HG02623 (cell line): ENCODE measurements around the gene XPNPEP1.

Source experiments
- ATAC-seq: cut with Tn5 transposase; IDR thresholded peaks from one replicate; pipeline ENCODE4 v1.9.1; 2021; ENCODE audit warnings: moderate library complexity; ENCODE audit not compliant: unreplicated experiment

XPNPEP1 gene

DNA sequence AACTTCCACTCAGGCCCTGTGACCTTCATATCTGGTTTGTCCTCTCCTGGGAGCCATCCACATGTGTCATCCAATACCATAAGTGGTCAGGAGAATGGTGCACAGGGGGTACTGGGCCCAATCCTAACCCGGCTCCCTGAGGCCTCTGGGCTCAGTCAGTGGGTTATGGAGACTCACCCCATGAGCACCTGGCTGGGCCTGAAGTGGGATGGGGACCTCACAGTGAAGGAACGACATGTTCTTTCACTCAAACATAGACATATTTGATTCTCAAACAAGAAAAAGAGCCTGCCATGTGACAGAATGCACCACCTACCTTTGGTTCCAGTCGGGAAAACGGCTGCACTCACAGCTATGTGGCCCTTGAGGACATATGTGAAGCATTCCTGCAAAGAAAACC lies 51.8 kb downstream of the XPNPEP1 start:
- ATAC-seq: no peak

DNA sequence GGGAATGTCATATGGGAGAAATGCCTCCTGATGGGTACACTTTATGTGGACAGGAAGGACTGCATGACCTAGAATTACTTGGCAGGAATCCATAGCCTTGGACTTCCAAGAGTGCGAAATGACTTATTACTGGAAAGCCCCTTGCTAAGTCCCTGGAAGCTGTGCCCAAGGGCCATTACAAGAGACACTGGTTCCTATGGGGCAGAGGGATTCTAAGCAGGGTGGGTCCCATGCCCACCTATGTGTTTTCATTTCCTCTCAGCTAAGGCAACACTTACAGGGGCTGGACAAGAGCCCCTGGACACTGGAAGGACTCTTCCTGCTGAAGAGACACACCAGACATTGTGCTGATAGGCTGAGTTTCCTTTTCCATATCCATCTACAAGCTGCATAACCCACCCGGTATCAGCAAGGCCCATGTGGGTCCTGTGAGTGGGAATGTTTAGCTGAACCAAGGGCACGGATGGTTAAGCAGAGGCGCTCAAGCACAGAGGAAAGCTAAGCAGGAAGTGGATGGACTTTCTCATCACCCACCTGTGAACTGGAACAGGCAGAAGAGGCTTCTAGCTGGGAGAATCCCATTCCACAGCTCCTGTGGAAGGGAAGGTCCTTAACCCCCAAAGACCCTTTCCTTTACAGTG lies 56.2 kb downstream of the XPNPEP1 start:
- ATAC-seq: no peak

DNA sequence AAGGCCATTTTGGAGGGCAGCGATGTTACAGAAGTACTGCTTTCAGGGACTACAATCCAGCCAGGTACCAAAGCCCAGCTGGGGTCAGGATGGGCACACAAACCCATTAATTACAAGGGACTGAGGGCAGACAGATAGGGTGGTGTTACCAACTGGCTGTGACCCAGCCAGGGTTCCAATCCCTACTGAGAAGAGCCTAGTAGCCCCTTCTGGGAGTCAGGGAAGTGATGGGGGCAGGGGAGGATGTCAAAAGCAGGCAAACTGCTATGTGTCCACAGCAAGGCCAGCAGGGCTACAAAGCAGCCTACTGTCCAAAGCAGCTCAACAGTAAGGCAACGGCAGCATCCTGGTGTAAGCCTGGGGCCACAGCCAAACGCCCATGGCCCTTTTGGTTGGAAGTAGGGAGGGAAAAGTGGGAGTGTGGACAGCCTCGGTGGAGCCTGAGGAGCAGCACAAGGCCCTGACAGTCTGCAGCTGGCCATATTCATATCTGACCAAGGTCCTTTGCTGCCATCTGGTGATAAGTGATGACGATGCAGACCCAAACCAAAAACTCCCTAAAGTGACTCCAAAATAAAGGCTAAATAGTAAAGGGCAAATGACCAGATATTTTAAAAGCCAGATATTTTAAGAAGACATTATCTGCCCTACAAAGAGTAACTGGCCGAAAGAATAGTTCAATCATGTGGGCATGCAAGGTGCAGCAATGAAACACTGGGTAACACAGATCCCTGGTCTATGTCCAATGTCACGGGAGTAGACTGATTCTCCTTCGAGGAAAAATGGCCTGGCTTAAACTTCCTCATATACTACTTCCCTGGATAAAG lies 56.9 kb downstream of the XPNPEP1 start:
- ATAC-seq: no peak

DNA sequence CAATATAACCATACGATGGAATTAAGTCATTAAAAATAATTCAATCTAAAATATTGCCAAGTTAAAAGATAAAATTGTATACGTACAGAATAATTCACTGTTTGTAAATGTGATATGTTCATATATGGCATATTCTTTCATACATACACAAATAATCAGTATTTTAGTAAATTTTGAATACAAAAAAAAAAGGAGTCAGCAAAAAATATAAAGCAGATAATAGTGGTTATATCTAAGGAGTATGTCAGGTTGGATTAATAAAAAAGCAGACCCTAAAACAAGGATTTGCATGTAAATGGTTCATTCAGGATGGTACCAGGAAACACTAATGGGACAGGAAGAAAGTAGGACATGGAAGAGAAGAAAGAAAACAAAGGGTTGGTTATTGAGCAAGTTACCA lies 59.5 kb downstream of the XPNPEP1 start:
- no peak for ATAC-seq

DNA sequence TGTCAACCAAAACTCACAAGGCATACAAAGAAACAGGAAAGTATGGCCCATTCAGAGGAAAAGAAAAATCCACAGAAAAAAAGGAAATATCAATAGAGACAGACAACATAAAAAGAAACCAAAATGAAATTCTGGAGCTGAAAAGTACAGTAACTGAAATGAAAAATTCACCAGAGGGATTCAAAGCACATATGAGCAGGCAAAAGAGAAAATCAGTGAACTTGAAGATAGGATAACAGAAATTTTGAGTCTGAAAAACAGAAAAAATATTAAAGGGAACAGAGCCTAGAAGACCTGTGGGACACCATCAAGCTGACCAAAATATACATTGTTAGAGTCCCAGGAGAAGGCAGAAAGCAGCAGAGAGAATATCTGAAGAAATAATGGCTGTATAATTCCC lies 60.6 kb downstream of the XPNPEP1 start:
- no peak for ATAC-seq

DNA sequence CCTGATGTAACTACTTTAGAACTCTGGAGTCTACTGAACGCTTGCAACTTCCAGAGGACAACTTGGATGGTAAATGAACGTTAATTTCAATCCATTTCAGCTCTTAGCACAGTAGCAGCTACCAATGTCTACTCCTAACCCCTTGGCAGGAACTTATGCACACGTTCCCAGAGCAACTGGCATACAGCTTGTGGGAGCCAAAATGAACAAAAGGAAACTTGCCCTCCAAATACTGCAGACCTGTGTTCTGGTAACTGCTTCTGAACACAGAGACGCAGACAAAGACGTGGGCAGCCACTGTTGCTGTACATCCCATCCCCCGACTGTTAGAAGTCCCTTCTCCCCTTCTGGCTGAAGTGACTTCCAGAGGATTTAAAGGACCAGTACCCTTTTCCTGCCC lies 61.3 kb downstream of the XPNPEP1 start:
- ATAC-seq: no peak

DNA sequence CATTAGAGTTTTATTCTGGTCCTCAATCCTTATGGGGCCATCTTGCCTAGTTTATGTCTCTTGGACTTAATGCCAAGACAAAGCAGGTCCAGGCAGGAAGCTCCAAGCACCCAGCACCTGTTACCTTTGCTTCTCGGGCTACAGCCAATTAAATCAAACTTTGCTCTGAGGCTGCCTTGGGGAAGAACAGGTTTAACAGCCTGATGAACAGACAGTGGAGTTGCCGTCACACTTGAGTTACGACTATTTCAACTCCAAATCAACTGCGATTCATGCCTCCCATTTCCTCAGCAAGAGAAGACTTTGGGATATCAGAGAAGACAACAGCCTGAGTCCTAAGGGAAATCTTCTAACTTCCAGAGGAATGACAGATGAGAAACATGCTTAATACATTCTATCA lies 62.2 kb downstream of the XPNPEP1 start:
- ATAC-seq: no peak

DNA sequence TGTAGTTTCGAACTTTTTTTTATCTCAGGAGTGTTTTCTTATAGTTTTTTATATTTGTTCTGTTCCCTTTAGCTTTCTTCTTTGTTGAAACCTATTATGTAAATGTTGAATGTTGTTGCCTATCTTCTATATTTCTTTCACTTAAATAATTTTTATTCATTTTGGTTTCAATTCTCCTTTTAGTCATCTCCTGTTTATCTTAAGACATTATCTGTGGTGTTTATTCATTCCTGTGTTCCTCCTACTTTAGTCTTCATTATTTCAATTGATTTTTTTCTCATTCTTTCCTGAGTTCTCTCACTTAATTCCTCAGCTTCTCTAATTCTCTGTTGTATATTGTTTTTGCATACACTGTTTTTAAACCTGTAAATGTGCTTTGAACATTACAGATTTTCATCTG lies 64.1 kb downstream of the XPNPEP1 start:
- ATAC-seq: no peak

DNA sequence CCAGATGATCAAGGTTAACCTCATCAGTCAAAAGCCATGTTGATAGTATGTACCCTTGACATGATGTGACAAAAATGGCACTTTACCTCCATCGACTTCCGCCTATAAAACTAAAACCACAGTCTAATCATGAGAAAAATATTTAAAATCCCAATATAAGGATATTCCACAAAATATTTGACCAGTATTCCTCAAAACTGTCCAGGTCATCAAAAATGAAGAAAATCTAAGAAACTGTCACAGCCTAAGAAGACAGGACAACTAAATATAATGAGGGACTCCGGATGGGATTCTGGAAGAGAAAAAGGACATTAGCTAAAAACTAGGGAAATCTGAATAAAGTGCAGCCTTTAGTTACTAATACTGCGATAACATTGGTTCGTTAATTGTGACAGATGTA lies 67.6 kb downstream of the XPNPEP1 start:
- no peak for ATAC-seq

DNA sequence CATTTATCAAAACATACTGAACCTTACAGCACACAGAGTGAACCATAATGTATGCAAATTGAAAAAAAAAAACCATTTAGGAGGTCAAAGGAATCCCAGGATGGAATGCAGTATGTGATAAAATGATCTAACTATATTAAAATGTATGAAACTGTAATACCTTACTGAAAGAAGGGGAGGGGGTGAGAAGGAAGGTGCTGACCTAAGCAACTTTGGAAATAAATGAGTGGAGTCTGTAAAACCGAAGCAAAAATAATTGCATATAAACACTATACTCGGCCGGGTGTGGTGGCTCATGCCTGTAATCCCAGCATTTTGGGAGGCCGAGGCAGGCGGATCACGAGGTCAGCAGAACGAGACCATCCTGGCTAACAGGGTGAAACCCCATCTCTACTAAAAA lies 69.4 kb downstream of the XPNPEP1 start:
- ATAC-seq: no peak

DNA sequence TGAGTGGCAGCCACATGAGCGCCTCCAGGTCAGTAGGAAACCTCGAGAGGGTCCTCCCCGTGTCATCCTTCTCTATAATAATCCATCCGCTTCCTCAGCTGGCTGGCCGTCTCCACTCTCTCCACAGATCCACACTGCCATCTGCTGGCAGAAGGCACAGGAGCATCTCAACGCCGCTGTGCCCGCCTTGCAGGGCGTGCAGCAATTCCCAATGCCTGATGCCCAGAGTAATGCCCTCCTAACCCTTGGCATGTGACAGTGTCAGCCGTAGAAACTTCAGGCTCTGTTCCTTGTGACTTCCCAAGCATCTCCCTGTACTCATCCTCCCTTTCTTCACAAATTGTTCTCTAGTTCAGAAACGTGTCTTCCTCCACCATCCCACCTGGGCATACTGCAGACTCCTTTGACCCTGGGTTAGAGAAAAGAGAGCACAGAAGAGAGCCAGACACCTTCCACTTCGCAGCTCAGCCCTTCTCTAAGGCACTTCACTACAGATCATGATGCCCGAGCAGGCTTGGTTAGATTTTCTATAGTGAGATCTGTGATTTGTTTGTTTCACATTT lies 70.8 kb downstream of the XPNPEP1 start:
- peak; percentile 89 for ATAC-seq

DNA sequence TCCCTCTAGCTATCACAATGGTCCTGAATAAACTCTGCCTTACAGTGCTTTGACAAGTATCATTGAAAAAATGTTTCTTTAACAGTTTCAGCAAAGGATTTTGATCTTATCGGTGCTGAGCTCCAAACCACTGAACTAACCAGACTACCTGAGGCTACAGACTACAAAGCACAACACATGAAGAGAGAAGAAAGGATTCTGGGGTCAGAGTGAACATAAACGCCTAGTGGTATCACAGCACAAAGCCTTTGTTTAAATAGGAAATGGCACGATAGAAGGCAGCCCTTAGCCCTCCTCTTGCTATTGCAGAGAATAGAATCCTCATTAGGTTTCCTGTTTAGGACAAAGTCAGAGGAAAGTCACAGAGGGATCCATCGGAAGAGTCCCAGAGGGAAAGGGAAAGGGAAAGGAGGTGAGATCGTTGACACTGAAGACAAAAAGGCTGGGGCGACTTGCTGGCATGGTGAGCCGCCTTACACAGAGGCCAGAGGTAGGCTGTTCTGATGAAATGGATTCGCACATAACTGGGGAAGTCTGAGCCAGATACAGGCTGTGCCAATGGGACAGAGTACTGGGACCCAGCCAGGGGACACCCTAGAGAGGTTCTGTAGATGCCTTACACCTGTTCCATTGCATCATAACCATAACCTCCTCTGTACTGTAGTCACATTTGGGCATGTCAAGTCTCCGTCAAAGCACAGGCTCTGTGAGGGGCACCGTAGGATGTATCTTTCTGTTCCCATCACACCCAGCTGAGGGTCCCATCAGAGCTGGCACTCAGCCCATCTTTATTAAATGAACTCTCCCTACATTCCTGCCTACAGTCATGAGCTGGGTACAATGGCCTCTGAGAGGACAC lies 71.5 kb downstream of the XPNPEP1 start:
- no peak for ATAC-seq

DNA sequence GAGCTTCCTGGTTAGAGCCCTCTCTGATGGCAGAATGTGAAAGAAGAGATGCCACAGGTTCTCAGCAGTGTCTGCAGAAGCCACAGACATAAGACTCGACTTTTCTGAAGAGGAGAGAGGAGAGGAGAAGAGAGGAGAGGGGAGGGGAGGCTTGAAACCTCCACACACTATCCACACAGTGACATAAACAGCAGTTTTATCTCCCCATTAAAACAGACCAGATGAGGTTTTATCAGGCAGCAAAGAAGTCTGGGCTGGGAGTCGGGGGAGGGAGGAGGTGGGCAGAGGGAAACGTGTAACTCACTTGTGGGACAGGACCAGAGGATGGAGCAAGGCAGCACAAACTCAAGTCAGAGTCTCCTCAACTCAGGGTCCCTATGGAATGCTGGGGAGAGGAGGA lies 76.5 kb downstream of the XPNPEP1 start:
- ATAC-seq: no peak

DNA sequence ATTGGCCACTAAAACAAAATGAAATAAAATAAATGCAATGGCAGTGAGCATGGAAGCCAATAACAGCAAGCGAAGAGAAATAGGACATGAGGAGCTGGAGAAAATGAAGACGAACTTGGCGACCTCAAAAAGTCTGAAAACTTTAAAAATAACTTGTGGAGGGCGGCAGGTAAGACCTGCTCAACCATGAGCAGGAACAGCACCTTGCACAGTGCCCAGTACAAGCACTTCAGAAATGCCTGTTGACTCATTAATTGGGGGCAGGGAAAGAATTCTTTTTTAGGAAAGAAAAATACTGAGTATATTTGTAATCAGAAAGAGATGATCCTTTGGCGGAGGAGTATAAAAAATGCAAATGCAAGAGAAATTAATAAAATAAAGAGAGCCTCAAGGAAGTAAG lies 78.0 kb downstream of the XPNPEP1 start:
- ATAC-seq: no peak

DNA sequence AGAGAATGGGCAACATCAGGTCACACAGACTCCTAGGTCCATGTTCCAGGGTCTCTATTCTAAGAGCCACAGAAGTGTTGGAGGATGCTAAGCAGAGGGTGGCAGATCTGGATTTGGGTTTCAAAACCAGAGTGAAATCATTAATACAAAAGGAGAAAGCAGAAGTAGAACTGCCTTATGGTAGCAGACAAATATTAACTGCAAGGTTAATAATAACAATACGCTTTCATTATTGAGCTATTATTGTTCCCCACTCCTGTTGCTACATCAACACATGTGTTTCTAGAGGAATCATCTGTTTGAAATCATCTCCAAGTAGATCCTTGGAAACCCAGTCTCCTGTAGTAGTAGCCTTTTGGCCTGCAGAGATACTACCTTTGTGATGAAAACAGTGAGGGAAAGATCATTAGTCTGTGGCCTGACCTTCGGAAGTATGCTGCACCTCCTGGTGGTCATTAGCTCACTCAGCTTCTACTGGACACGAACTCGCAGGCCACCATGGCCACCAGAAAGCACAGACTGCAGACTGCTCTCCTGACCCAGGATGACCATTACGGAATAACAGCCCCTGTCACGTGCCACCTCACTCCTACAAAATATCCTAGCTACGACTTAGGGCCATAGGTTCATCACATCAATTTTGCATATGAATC lies 84.6 kb downstream of the XPNPEP1 start:
- ATAC-seq: no peak

DNA sequence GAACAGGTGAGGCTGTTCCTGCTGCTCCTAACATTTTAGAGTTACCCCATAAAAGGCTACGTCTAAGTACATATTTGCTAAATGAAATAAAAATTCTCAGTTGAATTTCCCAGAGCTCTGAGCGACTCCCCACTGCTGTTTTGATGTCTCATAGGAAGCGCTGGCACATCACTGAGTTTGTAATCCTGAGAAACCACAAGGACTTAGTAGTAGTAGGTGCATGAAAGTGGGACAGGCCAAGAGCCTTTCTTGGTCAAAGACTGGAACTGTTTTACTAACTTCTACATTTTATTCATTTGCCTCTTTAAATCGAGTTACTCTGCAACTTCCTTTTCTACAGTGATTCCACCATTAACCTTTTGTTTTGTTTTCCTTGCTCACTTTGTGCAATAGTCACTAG lies 85.9 kb downstream of the XPNPEP1 start:
- no peak for ATAC-seq

DNA sequence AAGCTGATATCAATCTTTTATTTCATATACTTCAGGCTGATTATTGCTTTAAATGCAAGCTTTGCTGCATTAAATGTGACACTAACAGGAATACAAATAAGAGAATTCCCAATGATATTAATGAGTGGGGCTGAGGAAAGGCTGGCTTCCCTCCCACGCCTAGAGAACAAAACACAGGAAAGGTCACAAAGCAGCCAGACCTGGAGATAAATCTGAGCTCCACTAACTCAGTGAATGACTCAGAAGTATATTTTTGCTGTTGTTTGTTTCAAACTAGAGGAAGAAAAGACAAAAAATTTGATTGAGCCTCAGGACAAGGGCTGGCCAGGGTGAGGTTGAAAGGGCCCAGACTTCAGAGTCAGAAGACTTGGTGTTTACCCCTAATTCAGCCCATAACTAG lies 88.1 kb downstream of the XPNPEP1 start:
- no peak for ATAC-seq

DNA sequence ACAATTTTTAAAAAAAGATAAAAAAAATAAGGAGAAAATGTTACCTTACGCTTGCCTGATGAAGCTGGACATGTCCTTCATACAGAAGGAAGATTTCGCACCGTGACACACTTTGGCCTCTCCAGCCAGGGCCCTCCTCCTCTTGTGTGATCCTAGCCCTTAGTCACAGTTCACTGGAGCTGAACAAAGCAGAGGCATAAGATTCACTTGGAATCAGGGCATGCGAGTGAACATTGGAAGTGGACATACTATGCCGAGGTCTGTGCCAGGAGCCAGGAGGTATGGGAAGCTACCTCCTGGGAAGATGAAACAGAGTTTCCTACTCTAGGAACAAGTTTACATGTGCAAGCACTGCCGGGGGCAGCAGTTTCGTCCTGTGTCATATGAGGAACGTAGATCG lies 91.5 kb downstream of the XPNPEP1 start:
- no peak for ATAC-seq

DNA sequence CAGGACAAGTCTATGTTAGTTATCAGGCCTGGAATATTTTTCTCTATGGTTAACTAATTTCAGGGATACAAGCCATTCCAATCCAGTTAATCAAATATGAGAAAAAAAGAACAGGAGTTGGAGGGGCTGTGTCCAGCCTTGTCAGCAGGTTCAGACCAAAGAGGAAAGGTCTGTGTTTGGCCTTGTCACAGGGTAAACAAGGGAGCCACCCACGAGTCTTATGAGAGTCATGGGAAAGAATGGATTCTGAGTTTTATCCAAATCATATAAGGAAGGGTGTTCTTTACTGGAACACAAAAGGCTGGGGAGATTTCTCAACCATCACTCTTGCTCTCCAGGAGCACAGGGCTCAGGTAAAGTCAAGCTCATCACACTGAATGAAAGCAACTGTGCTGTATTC lies 99.1 kb downstream of the XPNPEP1 start:
- ATAC-seq: no peak

DNA sequence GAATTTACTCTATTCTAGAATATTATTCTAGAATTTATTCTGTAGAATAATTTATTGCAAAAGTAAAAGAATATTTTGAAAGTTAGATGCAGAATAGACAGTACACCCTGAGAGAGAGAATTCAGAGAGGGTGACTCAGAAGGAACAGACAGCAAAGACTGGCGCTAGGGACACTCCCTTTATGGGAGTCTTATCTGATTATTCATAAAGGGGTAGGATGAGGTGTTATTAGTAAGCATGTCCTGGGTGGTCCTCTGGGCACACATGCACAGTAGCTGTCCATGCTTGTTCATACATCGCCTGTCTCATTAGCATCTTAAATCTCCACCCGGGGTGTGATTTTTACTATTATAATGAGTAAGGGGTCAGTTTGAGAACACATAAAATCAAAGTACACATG lies 100.1 kb downstream of the XPNPEP1 start:
- no peak for ATAC-seq

DNA sequence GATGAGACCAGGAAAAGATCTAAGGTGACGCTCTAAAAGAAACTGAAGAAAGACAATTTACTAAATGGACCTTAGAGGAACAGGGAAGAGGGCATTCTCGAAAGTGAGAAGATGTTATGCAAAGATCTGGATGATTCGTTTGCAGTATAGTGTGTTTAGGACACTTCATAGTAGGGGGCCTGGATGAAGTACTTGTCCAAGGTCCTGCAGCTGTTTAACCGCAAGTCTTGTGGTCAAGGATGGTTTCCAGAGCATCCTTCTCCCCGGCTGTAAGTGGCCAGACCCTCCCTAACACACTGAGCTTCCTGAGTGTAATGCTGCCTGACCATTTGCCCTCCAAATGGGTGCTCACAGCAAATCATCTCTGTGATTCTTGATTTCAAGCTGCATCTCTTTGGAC lies 101.6 kb downstream of the XPNPEP1 start:
- ATAC-seq: no peak
